IMR-90 (cell line): ENCODE data around the gene BOD1L1.

ENCODE experiments used
- POLR2A ChIP-seq: IDR thresholded peaks from 2 replicates; pipeline ENCODE4 v1.6.1; 2012; ENCODE audit warnings: mild to moderate bottlenecking, low read depth, low read length
- TF ChIP-seq, protein P1 (sequence below): conservative IDR thresholded peaks from 2 replicates; pipeline ENCODE4 v1.5.1; 2012; ENCODE audit warnings: mild to moderate bottlenecking, low read depth, low read length, improper control_type of control experiment

- no peak for TF ChIP-seq POLR2A
- TF ChIP-seq, protein P1, sequence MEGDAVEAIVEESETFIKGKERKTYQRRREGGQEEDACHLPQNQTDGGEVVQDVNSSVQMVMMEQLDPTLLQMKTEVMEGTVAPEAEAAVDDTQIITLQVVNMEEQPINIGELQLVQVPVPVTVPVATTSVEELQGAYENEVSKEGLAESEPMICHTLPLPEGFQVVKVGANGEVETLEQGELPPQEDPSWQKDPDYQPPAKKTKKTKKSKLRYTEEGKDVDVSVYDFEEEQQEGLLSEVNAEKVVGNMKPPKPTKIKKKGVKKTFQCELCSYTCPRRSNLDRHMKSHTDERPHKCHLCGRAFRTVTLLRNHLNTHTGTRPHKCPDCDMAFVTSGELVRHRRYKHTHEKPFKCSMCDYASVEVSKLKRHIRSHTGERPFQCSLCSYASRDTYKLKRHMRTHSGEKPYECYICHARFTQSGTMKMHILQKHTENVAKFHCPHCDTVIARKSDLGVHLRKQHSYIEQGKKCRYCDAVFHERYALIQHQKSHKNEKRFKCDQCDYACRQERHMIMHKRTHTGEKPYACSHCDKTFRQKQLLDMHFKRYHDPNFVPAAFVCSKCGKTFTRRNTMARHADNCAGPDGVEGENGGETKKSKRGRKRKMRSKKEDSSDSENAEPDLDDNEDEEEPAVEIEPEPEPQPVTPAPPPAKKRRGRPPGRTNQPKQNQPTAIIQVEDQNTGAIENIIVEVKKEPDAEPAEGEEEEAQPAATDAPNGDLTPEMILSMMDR: no peak
Observed at GRCh38 chr4:13545394-13545808, 82.1 kb downstream of the BOD1L1 start.
